ENCODE results near the gene WWC1.

WWC1 gene

DNA sequence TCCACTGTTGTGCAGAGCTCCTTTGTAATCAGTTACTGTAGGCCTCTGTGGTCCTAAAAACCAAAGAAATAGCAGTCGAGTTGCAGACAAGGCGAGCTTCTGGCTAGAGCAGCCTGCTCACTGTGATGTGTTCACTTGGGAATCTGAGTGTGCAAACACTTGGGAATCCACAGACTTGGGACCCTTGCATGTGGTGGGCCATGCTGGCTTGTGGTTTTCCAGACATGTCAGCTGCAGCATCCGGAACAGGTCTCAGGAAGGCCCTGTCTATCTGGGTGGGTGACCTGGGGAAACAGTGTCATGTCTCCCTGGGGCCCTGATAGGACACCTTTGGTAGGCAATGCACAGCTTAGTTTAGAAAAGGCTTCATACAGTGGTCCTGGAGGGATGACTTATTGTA lies 66.4 kb downstream of the WWC1 start:
- H3K4me1 ChIP-seq (ENCODE audit: control insufficient read depth, insufficient read depth, low read depth, low read length), result peaks cover 4% of the 10 kb centered on the region
- no peak overlapping the region for H2BK5ac ChIP-seq (ENCODE audit: low read depth, low read length, poor library complexity, severe bottlenecking)
- no peak overlapping the region for H2BK120ac ChIP-seq (ENCODE audit: low read depth, low read length)
- no peaks in the 10 kb centered on the region for H3K9me3 ChIP-seq (ENCODE audit: control insufficient read depth, low read length)
- peak overlapping the region in 1 of 2 experiments; percentile 9 for H3K14ac ChIP-seq (ENCODE audit: low read length in 2 of 2)
- WGBS, result 78% methylated on average over 3 of the region's 3 CpGs
- no peak overlapping the region for H3K4me2 ChIP-seq (ENCODE audit: low read length, poor library complexity, severe bottlenecking)
- no peaks in the 10 kb centered on the region for H3K36me3 ChIP-seq (ENCODE audit: control insufficient read depth in 1 of 2, insufficient read depth in 2 of 2, low read depth in 1 of 2, low read length in 2 of 2)
- H4K91ac ChIP-seq (ENCODE audit: low read length), result no peak overlapping the region
- H4K8ac ChIP-seq (ENCODE audit: low read length), result no peak overlapping the region
- H2AFZ ChIP-seq (ENCODE audit: low read depth, low read length), result no peak overlapping the region
- peaks cover 6% of the 10 kb centered on the region for H3K79me1 ChIP-seq (replicated peaks; ENCODE audit: low read length, poor library complexity, severe bottlenecking)
- no peak overlapping the region for H3K9ac ChIP-seq (ENCODE audit: low read length)
- H3K4ac ChIP-seq (ENCODE audit: low read depth in 1 of 2, low read length in 2 of 2), result no peak overlapping the region
- H2BK12ac ChIP-seq (ENCODE audit: low read length in 2 of 2), result no peak overlapping the region
- H3K27ac ChIP-seq (ENCODE audit: low read length, poor library complexity, severe bottlenecking), result no peak overlapping the region
- DNase-seq, result no peak
- H3K4me3 ChIP-seq (ENCODE audit: insufficient read depth in 1 of 2, low read depth in 1 of 2, low read length in 2 of 2), result no peak overlapping the region
- no peak overlapping the region for H3K23ac ChIP-seq (ENCODE audit: low read length in 2 of 2)
- H3K27me3 ChIP-seq (ENCODE audit: control insufficient read depth in 1 of 2, insufficient read depth in 1 of 2, low read length in 2 of 2), result peaks cover 0 to 7% of the 10 kb centered on the region in 2 experiments
- no peak overlapping the region for H3K18ac ChIP-seq (ENCODE audit: low read depth in 1 of 2, low read length in 2 of 2)
- no peak overlapping the region for H2AK5ac ChIP-seq (ENCODE audit: low read length, severe bottlenecking)
- no peak overlapping the region for H2BK15ac ChIP-seq (ENCODE audit: low read depth, poor library complexity, severe bottlenecking)

DNA sequence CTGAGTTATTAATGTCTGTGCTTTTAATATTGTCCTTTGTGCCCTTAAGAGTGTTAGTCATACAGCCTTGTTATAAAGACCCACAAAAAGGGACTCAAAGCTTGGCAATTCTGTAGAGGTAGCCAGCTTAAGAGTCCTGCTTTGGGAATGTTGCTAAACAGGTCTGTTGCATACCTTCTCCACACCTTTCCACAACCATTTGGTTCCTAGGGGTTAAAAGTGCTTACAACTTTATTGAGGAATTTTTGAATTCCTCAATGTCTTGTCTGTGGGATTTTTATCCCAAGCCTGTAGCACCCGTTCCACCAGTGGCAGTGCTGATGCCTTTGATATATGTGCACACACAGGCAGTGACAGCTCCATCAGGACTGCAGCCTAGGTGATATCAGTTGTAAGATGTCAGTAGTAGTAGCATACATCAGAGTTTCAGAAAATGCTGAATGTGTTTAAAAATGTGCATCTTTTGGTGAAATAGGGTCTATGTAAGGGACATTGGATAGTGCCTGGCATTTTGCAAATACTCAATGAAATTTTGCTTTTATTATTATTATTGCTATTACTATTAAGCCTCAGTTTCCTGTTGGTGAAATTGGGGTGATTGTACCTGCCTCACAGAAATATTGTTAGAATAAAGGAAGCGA lies 68.5 kb downstream of the WWC1 start:
- Histone ChIP-seq H2BK5ac (ENCODE audit: low read depth, low read length, poor library complexity, severe bottlenecking) (no peak overlapping the region), H2AK5ac (ENCODE audit: low read length, severe bottlenecking) (no peak overlapping the region), H3K36me3 (ENCODE audit: control insufficient read depth in 1 of 2, insufficient read depth in 2 of 2, low read depth in 1 of 2, low read length in 2 of 2) (no peaks in the 10 kb centered on the region), H3K4ac (ENCODE audit: low read depth in 1 of 2, low read length in 2 of 2) (no peak overlapping the region), H3K9me3 (ENCODE audit: control insufficient read depth, low read length) (no peaks in the 10 kb centered on the region), H3K9ac (ENCODE audit: low read length) (no peak overlapping the region), H3K23ac (ENCODE audit: low read length in 2 of 2) (no peak overlapping the region), H3K18ac (ENCODE audit: low read depth in 1 of 2, low read length in 2 of 2) (no peak overlapping the region), H3K27ac (ENCODE audit: low read length, poor library complexity, severe bottlenecking) (no peak overlapping the region), H3K14ac (ENCODE audit: low read length in 2 of 2) (no peak overlapping the region), H2BK15ac (ENCODE audit: low read depth, poor library complexity, severe bottlenecking) (no peak overlapping the region), H2BK12ac (ENCODE audit: low read length in 2 of 2) (no peak overlapping the region), H2BK120ac (ENCODE audit: low read depth, low read length) (no peak overlapping the region), H4K91ac (ENCODE audit: low read length) (no peak overlapping the region), H2AFZ (ENCODE audit: low read depth, low read length) (no peak overlapping the region), H3K4me3 (ENCODE audit: insufficient read depth in 1 of 2, low read depth in 1 of 2, low read length in 2 of 2) (no peak overlapping the region), H3K4me2 (ENCODE audit: low read length, poor library complexity, severe bottlenecking) (no peak overlapping the region), H3K27me3 (ENCODE audit: control insufficient read depth in 1 of 2, insufficient read depth in 1 of 2, low read length in 2 of 2) (peaks cover 0 to 7% of the 10 kb centered on the region in 2 experiments), H3K4me1 (ENCODE audit: control insufficient read depth, insufficient read depth, low read depth, low read length) (peaks cover 7% of the 10 kb centered on the region), H3K79me1 (replicated peaks; ENCODE audit: low read length, poor library complexity, severe bottlenecking) (peaks cover 6% of the 10 kb centered on the region), H4K8ac (ENCODE audit: low read length) (no peak overlapping the region)
- no peak for DNase-seq
- 74% methylated on average over 2 of the region's 2 CpGs for WGBS

DNA sequence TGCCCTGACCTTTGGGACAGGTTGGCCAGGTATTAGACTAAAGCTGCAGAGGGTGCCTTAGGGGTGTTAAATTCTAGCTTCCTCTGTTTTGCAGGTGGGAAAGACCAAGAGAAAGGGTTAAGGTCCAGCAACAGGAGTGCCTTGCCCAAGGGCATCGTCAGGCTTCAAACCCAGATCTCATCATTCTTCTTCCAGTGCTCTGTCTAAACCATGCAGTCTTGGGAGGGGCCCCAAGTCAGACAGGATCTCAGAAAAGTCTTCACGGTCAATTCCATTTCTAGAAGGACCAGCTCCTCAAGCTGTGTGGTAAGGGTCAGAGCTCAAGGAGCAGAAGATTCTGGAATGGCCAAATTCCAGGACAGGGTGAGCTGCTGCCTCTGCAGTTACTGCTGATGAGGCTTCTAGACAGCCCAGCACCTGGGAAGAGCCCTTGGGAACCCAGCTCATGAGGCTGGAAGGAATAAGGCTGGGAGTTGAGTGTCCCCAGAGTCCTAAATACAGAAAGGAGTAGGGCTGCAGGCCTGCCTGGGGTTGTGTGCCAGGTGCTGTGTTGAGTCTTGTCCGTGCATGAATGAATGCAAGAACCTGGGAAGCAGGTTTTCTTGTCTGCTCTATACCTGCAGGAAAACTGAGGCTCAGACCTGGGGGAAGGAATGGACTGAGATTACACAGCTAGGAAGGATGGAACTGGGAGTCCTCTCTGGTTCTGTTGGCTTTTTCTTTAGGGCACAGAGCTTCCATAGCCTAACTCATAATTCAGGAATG lies 69.3 kb downstream of the WWC1 start:
- Histone ChIP-seq H2AFZ (ENCODE audit: low read depth, low read length) (no peak overlapping the region), H4K91ac (ENCODE audit: low read length) (no peak overlapping the region), H2AK5ac (ENCODE audit: low read length, severe bottlenecking) (no peak overlapping the region), H3K27me3 (ENCODE audit: control insufficient read depth in 1 of 2, insufficient read depth in 1 of 2, low read length in 2 of 2) (peaks cover 0 to 7% of the 10 kb centered on the region in 2 experiments), H2BK5ac (ENCODE audit: low read depth, low read length, poor library complexity, severe bottlenecking) (no peak overlapping the region), H3K27ac (ENCODE audit: low read length, poor library complexity, severe bottlenecking) (no peak overlapping the region), H3K36me3 (ENCODE audit: control insufficient read depth in 1 of 2, insufficient read depth in 2 of 2, low read depth in 1 of 2, low read length in 2 of 2) (no peaks in the 10 kb centered on the region), H3K4me1 (ENCODE audit: control insufficient read depth, insufficient read depth, low read depth, low read length) (peaks cover 11% of the 10 kb centered on the region), H3K14ac (ENCODE audit: low read length in 2 of 2) (no peak overlapping the region), H3K9me3 (ENCODE audit: control insufficient read depth, low read length) (no peaks in the 10 kb centered on the region), H2BK120ac (ENCODE audit: low read depth, low read length) (no peak overlapping the region), H3K23ac (ENCODE audit: low read length in 2 of 2) (no peak overlapping the region), H2BK12ac (ENCODE audit: low read length in 2 of 2) (no peak overlapping the region), H3K4me3 (ENCODE audit: insufficient read depth in 1 of 2, low read depth in 1 of 2, low read length in 2 of 2) (no peak overlapping the region), H3K4me2 (ENCODE audit: low read length, poor library complexity, severe bottlenecking) (no peak overlapping the region), H4K8ac (ENCODE audit: low read length) (no peak overlapping the region), H3K4ac (ENCODE audit: low read depth in 1 of 2, low read length in 2 of 2) (no peak overlapping the region), H2BK15ac (ENCODE audit: low read depth, poor library complexity, severe bottlenecking) (no peak overlapping the region), H3K79me1 (replicated peaks; ENCODE audit: low read length, poor library complexity, severe bottlenecking) (peaks cover 6% of the 10 kb centered on the region), H3K18ac (ENCODE audit: low read depth in 1 of 2, low read length in 2 of 2) (no peak overlapping the region), H3K9ac (ENCODE audit: low read length) (no peak overlapping the region)
- DNase-seq, result no peak
- WGBS, result 84% methylated on average over 3 of the region's 3 CpGs

DNA sequence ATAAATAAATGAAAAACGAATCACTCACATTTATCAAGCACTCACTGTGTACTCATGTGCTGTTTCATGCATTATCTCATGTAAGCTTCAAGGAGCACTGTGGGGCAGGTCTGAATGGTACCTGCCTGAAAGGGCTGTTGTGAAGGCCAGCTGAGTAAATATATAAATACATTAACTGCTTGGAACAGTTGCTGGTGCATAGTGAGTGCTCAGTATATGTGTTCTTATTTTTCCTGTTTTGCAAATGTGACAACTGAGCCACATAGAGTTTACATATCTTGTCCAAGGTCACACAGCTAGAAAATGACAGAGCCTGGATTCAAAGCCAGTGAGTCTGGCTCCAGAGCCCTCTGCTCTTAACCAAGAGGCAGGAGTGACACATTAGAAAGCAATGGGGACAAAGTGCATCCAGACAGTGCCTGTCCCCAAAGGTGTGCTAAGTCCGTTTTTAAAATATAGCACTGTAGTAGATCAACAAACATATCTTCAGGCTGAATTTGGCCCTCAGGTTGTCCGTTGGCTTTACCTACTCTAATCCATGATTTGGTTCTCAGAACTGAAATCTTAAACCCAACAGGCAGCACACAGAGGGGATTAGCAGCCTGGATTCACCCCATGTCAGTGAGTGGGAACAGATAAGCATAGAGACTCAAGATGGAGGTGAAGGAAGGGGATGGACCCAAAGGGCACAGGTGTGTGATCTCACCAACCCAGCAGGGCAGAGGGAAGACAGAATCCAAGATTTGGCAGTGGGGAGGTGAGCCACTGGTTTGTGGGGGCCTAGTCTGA lies 70.8 kb downstream of the WWC1 start:
- Histone ChIP-seq H3K27me3 (ENCODE audit: control insufficient read depth in 1 of 2, insufficient read depth in 1 of 2, low read length in 2 of 2) (peaks cover 0 to 7% of the 10 kb centered on the region in 2 experiments), H4K8ac (ENCODE audit: low read length) (no peak overlapping the region), H3K79me1 (replicated peaks; ENCODE audit: low read length, poor library complexity, severe bottlenecking) (peaks cover 6% of the 10 kb centered on the region), H3K23ac (ENCODE audit: low read length in 2 of 2) (no peak overlapping the region), H3K27ac (ENCODE audit: low read length, poor library complexity, severe bottlenecking) (no peak overlapping the region), H3K9ac (ENCODE audit: low read length) (no peak overlapping the region), H2BK15ac (ENCODE audit: low read depth, poor library complexity, severe bottlenecking) (no peak overlapping the region), H3K4me1 (ENCODE audit: control insufficient read depth, insufficient read depth, low read depth, low read length) (peaks cover 14% of the 10 kb centered on the region), H3K18ac (ENCODE audit: low read depth in 1 of 2, low read length in 2 of 2) (no peak overlapping the region), H3K4ac (ENCODE audit: low read depth in 1 of 2, low read length in 2 of 2) (no peak overlapping the region), H3K36me3 (ENCODE audit: control insufficient read depth in 1 of 2, insufficient read depth in 2 of 2, low read depth in 1 of 2, low read length in 2 of 2) (no peaks in the 10 kb centered on the region), H2AK5ac (ENCODE audit: low read length, severe bottlenecking) (no peak overlapping the region), H3K9me3 (ENCODE audit: control insufficient read depth, low read length) (no peaks in the 10 kb centered on the region), H2AFZ (ENCODE audit: low read depth, low read length) (no peak overlapping the region), H2BK12ac (ENCODE audit: low read length in 2 of 2) (no peak overlapping the region), H3K14ac (ENCODE audit: low read length in 2 of 2) (no peak overlapping the region), H3K4me3 (ENCODE audit: insufficient read depth in 1 of 2, low read depth in 1 of 2, low read length in 2 of 2) (no peak overlapping the region), H2BK5ac (ENCODE audit: low read depth, low read length, poor library complexity, severe bottlenecking) (no peak overlapping the region), H3K4me2 (ENCODE audit: low read length, poor library complexity, severe bottlenecking) (no peak overlapping the region), H4K91ac (ENCODE audit: low read length) (no peak overlapping the region), H2BK120ac (ENCODE audit: low read depth, low read length) (no peak overlapping the region)
- no peak for DNase-seq
- 94% methylated on average over 2 of the region's 3 CpGs for WGBS

Measured in mesenchymal stem cell (in vitro differentiated cells and primary cell).